HG03354 (cell line): ENCODE data around the gene SCRG1.
A peak's percentile ranks its signal among the peaks of the same experiment; 100 is the strongest.

Source experiments
- ATAC-seq: cut with Tn5 transposase; IDR thresholded peaks from one replicate; pipeline ENCODE4 v1.9.1; 2021; ENCODE audit warnings: mild to moderate bottlenecking; ENCODE audit not compliant: unreplicated experiment, poor library complexity, severe bottlenecking

Gene SCRG1

DNA sequence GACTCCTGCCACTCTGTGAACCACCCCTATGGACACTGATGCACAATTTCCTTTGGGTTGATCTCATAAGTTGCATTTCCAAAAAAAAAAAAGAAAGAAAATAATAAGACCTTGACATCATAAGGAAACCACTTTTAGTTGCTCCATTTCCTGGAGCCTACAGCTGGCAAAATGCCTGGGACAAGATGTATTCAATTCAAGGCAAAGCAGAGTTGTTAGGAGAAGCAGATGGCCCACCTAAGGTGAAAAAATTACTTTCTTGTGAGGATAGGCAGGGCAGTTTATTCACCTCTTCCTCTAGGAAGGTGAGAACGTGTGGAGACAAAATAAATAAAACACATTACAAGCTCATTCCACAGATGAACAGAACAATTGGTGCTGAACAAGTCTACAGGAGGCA, 14.1 kb upstream of the SCRG1 start:
- no peak for ATAC-seq

DNA sequence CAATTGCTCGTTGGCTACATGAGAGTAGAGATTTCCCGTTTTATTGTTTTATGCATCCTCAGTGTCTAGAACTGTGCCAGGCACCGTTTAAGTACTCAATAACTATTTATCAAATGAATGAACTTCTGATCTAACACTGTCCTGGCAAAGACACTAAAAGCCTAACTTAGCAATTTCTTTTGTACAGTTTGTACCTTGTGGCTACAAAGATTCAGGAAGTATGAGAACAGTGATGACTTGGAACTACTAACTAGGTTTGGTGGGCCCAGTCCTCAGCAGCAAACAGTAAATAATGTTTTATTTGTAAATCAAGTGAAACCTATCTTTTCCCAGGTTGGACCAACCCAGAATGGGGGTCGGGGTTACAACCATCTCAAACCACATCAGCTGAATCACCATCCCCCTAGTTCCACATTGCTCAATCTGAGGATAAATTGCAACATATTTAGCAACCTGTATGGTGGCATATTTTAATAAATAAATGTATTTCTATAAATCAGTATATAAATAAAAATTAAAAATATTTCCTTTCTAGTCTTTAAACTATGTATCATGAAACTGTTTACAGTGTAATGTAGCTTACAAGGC, 12.3 kb upstream of the SCRG1 start:
- no peak for ATAC-seq

GRCh38 chr4:173410079-173410478, 11.2 kb upstream of the SCRG1 start:
- ATAC-seq: no peak

GRCh38 chr4:173405840-173406606, 7.1 kb upstream of the SCRG1 start:
- peak; percentile 63 for ATAC-seq

GRCh38 chr4:173404296-173404865, 5.5 kb upstream of the SCRG1 start:
- ATAC-seq: no peak

DNA sequence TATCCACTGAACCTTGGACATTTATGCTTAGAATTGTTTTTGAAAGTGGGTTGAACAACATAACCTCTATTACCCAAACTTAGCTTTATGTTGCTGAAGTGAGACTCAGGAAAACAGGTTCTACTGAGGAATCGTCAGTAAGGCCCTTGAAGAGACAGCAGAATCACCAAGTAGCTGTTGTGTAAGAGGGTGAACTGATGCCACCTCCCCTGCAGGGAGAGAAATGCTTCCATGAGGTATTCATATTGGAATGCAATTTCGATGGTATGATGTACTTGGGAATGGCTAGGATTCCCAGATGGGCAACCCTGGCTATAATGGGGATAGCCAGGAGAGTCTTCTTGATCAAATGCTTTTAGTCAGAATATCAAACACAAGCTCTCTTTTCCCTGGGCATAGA, 4.1 kb upstream of the SCRG1 start:
- no peak for ATAC-seq

DNA sequence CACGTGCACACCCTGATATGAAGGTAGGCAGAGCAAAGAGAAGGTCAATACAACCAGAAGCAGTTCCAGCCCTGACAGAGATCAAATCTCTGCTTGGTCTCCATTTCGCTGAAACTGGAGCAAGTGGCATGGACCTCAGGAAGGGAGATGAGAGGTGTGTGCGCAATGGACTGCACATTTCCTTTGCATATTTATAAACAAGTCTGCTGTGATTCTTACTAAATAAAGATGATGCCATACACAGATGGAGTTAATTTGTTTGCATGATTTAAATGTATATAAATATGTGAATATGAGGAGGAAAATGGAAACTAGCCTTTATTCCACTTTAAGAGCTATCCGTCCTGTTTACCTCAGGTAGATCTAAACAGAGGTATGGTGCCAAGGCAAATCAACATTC, 2.1 kb upstream of the SCRG1 start:
- no peak for ATAC-seq

GRCh38 chr4:173398220-173398619, 696 bp downstream of the SCRG1 start:
- no peak for ATAC-seq

DNA sequence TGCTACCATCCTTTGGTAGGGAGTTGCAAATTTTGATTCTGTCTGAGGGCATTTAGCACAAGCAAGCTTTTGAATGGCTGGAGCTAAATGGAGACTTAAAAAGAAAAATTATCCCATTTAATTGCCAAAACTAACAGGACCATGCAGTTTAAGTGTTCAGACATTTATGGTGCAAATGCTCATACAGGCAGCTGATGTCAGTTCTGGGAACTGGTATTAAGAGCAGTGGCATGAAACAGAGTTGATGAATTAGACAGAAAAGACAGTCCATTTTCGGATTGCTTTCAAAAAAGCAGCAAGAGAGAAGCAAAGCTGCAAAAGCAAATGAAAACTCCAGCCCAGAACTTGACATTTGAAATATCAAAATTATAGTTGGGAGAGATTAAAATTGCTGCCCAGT, 1.3 kb downstream of the SCRG1 start:
- ATAC-seq: no peak

GRCh38 chr4:173391701-173392100, 7.2 kb downstream of the SCRG1 start:
- ATAC-seq: no peak

DNA sequence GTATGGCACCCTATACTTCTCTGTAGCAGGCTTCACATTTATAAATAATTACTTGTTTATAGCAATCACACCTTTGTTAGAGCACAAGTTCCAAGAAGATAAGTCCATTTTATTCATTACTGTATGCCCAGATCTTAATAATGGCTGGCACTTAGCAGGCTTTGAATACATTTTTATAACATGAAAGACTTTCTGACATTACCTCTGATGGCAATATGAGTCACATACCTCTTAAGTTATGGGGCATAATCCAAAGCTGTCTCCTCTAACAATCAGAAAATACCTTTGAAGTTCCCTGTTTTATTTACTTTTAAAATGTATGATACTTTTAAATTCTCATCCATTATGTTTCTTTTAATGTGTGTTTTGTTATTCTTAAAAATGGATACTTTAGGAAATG, 12.2 kb downstream of the SCRG1 start:
- ATAC-seq: no peak

GRCh38 chr4:173382349-173382748, 16.6 kb downstream of the SCRG1 start:
- no peak for ATAC-seq

DNA sequence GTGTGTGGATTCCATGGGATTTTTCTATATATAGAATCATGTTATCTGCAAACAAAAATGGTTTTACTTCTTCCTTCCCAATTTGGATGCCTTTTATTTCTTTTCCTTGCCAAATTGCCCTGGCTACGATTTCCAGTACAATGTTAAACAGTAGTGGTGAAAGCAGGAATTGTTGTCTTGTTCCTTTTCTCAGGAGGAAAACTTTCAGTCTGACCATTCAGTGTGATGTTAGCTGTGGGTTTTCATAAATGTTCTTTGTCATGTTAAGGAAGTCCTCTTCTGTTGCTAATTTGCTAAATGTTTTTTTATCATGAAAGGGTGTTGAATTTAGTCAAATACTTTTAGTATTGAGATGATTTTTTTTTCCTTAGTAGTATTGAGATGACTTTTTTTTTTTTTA, 17.3 kb downstream of the SCRG1 start:
- no peak for ATAC-seq

DNA sequence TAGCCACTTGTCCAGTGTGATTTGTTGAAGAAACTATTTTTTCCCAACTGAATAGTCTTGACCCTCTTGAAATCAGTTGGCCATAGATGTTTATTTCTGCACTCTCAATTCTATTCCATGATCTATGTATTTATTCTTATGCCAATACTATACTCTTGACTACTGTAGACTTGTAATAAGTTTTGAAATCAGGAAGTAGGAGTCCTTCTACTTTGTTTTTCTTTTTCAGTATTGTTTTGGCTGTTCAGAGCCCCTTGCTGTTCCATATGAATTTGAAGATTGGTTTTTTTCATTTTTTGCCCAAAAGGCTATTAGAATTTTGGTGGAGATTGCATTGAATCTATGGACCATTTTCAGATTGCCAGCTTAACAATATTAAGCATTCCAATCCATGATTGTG, 17.9 kb downstream of the SCRG1 start:
- ATAC-seq: peak; percentile 46

DNA sequence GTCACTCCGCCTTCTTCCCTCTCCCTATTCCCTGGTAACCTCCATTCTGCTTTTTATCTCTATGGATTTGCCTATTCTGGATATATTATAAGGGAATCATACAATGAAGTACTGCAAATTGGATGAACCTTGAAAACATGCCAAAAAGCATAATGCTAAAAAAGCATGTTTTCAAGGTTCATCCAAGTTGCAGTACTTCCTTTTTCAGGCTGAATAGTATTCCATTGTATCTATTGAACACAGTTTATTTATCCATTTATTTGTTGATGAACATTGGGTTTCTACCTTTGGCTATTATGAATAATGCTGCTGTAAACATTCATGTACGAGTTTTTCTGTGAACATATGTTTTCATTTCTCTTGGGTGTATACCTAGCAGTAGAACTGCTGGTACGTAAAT, 19.0 kb downstream of the SCRG1 start:
- no peak for ATAC-seq

GRCh38 chr4:173374588-173374987, 24.3 kb downstream of the SCRG1 start:
- ATAC-seq: no peak

GRCh38 chr4:173371292-173372192, 27.4 kb downstream of the SCRG1 start:
- ATAC-seq: peak; percentile 30

- ATAC-seq: peak; percentile 71
These were observed 28.2 kb downstream of the SCRG1 start, which contains the start of gene SAP30 for GRCh38 chr4:173370477-173371291. SAP30 (plus strand) TSS chr4:173370954; CDS start chr4:173371183, 229 bp downstream.

- peak; percentile 16 for ATAC-seq
These were observed 28.8 kb downstream of the SCRG1 start for GRCh38 chr4:173370130-173370476.
